HepG2 (cell line): ENCODE results near the gene TMEM108.

Experiments used
- ATF7 ChIP-seq, 2 experiments: fragments of 450-650 bp in 1 of 2; sonication (generic) in 1 of 2; formaldehyde crosslinking in 1 of 2; IDR thresholded peaks; 2 replicates each; pipeline versions ENCODE4 v1.4.0 to v1.6.1; 2016 to 2020; ENCODE audit warnings: antibody characterized with exemption in 1 of 2, mild to moderate bottlenecking in 1 of 2, missing genetic modification reagents in 1 of 2
- HNF4G ChIP-seq, 2 experiments: sonication (generic) in 1 of 2; formaldehyde crosslinking in 1 of 2; IDR thresholded peaks; 2 replicates each; pipeline versions ENCODE4 v1.4.0 to v1.6.1; 2011 to 2020; ENCODE audit warnings: borderline replicate concordance in 2 of 2, low read depth in 2 of 2, mild to moderate bottlenecking in 2 of 2, low read length in 1 of 2, missing genetic modification reagents in 1 of 2, moderate library complexity in 1 of 2
- PRPF4 ChIP-seq: fragments of 200-400 bp; formaldehyde crosslinking; IDR thresholded peaks from 2 replicates; pipeline ENCODE4 v1.6.1; 2016; ENCODE audit warnings: low read length, low read depth; ENCODE audit not compliant: poor library complexity, severe bottlenecking
- ZKSCAN1 ChIP-seq: fragments of 150-350 bp; IDR thresholded peaks from 2 replicates; pipeline ENCODE4 v1.6.1; 2014; ENCODE audit warnings: low read length
- ZNF407 ChIP-seq: sonication (generic); formaldehyde crosslinking; IDR thresholded peaks from one replicate; pipeline ENCODE4 v1.5.1; 2020; ENCODE audit warnings: mild to moderate bottlenecking, missing genetic modification reagents; ENCODE audit errors: not compliant biosample characterization
- TF ChIP-seq, protein P1 (sequence below): IDR thresholded peaks from 2 replicates; pipeline ENCODE4 v1.6.1; 2016; ENCODE audit warnings: missing compliant biosample characterization, missing genetic modification reagents, borderline replicate concordance

- TF ChIP-seq HNF4G (IDR thresholded peaks at IDR 0.05; ENCODE audit: borderline replicate concordance, low read depth, low read length), result no peak
- no peak for TF ChIP-seq HNF4G (CRISPR knock-in tag; IDR thresholded peaks at IDR 0.05; ENCODE audit: borderline replicate concordance, low read depth)
- TF ChIP-seq ZNF407 (CRISPR knock-in tag), result no peak
- no peak for TF ChIP-seq PRPF4
- no peak for TF ChIP-seq ZKSCAN1
- no peak for TF ChIP-seq ATF7 (IDR thresholded peaks at IDR 0.05)
- no peak for TF ChIP-seq ATF7 (CRISPR knock-in tag; IDR thresholded peaks at IDR 0.05)
- TF ChIP-seq, protein P1, sequence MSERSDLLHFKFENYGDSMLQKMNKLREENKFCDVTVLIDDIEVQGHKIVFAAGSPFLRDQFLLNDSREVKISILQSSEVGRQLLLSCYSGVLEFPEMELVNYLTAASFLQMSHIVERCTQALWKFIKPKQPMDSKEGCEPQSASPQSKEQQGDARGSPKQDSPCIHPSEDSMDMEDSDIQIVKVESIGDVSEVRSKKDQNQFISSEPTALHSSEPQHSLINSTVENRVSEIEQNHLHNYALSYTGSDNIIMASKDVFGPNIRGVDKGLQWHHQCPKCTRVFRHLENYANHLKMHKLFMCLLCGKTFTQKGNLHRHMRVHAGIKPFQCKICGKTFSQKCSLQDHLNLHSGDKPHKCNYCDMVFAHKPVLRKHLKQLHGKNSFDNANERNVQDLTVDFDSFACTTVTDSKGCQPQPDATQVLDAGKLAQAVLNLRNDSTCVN (CRISPR knock-in tag), result no peak
Measured at GRCh38 chr3:133414021-133414392, 375.8 kb downstream of the TMEM108 start.
